DOHH2 (cell line): ENCODE measurements around the gene CPAMD8.

Experiments
- EZH2phosphoT487 ChIP-seq: fragments of 200-600 bp; sonication (generic); IDR thresholded peaks from 2 replicates; pipeline ENCODE4 v1.6.1; 2017; ENCODE audit warnings: borderline replicate concordance, mild to moderate bottlenecking, antibody characterized with exemption, low read length, moderate library complexity, mixed read lengths
- TF ChIP-seq, protein P1 (sequence below): fragments of 200-600 bp; sonication (generic); IDR thresholded peaks from one replicate; pipeline ENCODE4 v1.5.1; 2014; ENCODE audit warnings: antibody characterized with exemption, mild to moderate bottlenecking, low read depth, low read length; ENCODE audit not compliant: poor library complexity, severe bottlenecking

DNA sequence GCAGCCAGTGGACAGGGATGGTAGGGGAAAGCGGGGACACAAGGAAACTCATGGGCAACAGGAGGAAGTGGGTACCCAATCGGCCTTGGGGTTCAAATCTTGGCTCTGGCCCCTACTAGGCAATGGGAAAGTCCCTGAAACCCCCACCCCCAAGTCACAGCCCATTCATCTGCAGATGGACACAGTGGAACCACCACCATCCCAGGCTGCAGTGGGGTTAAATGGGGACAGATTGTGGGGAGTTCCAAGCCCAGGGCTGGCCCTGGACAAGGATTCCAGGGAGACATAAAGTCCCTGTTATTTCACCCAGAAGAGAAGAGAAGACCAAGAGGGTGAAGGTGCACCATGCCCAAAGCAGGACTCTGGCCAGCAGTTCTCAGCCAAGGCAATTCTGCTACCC, 48.5 kb downstream of the CPAMD8 start:
- TF ChIP-seq, protein P1, sequence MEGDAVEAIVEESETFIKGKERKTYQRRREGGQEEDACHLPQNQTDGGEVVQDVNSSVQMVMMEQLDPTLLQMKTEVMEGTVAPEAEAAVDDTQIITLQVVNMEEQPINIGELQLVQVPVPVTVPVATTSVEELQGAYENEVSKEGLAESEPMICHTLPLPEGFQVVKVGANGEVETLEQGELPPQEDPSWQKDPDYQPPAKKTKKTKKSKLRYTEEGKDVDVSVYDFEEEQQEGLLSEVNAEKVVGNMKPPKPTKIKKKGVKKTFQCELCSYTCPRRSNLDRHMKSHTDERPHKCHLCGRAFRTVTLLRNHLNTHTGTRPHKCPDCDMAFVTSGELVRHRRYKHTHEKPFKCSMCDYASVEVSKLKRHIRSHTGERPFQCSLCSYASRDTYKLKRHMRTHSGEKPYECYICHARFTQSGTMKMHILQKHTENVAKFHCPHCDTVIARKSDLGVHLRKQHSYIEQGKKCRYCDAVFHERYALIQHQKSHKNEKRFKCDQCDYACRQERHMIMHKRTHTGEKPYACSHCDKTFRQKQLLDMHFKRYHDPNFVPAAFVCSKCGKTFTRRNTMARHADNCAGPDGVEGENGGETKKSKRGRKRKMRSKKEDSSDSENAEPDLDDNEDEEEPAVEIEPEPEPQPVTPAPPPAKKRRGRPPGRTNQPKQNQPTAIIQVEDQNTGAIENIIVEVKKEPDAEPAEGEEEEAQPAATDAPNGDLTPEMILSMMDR = no peak
- TF ChIP-seq EZH2phosphoT487 = no peak
